HepG2 (cell line): Measurements from ENCODE around the gene TNN. TPM values are rescaled to one million over a fixed set of nuclear protein-coding genes. Genes with fewer than 3 reads are reported as not detected.

Source experiments
- DMAP1 ChIP-seq: IDR thresholded peaks from 2 replicates; pipeline ENCODE4 v1.6.1; 2016
- FOSL2 ChIP-seq: sonication (generic); formaldehyde crosslinking; IDR thresholded peaks from 2 replicates; pipeline ENCODE4 v1.4.0; 2020; ENCODE audit warnings: missing genetic modification reagents
- FOXK1 ChIP-seq: sonication (generic); formaldehyde crosslinking; IDR thresholded peaks from 2 replicates; pipeline ENCODE4 v1.4.0; 2020; ENCODE audit warnings: low read depth, missing genetic modification reagents, borderline replicate concordance
- GABPA ChIP-seq, 2 experiments: IDR thresholded peaks; 2 replicates each; pipeline ENCODE4 v1.6.1; 2011 to 2016; ENCODE audit warnings: low read depth in 2 of 2, low read length in 1 of 2, missing biosample characterization in 1 of 2, missing genetic modification characterization in 1 of 2
- HCFC1 ChIP-seq: fragments of 150-350 bp; IDR thresholded peaks from 2 replicates; pipeline ENCODE4 v1.6.1; 2014; ENCODE audit warnings: low read depth, low read length
- HNRNPL ChIP-seq: fragments of 200-400 bp; formaldehyde crosslinking; IDR thresholded peaks from 2 replicates; pipeline ENCODE4 v1.6.1; 2017; ENCODE audit warnings: mild to moderate bottlenecking, low read depth, low read length
- IRF2 ChIP-seq: IDR thresholded peaks from 2 replicates; pipeline ENCODE4 v1.6.1; 2018; ENCODE audit warnings: missing genetic modification reagents, missing compliant biosample characterization
- KLF15 ChIP-seq: sonication (generic); formaldehyde crosslinking; IDR thresholded peaks from 2 replicates; pipeline ENCODE4 v1.8.1; 2023; ENCODE audit warnings: borderline replicate concordance, mild to moderate bottlenecking, inconsistent platforms, missing genetic modification reagents, mixed read lengths
- KMT2B ChIP-seq: IDR thresholded peaks from 2 replicates; pipeline ENCODE4 v1.6.1; 2016; ENCODE audit warnings: missing genetic modification reagents, missing compliant biosample characterization
- MEF2D ChIP-seq: sonication (generic); formaldehyde crosslinking; IDR thresholded peaks from 2 replicates; pipeline ENCODE4 v1.5.1; 2020; ENCODE audit warnings: mild to moderate bottlenecking, missing genetic modification reagents
- MTF1 ChIP-seq: sonication (generic); formaldehyde crosslinking; IDR thresholded peaks from 2 replicates; pipeline ENCODE4 v1.5.0; 2020; ENCODE audit warnings: missing genetic modification reagents
- NR2C2 ChIP-seq: sonication (generic); formaldehyde crosslinking; IDR thresholded peaks from 2 replicates; pipeline ENCODE4 v1.4.0; 2020; ENCODE audit warnings: missing genetic modification reagents, mild to moderate bottlenecking, moderate library complexity, borderline replicate concordance
- NR2F6 ChIP-seq, 2 experiments: IDR thresholded peaks; 2 replicates each; pipeline ENCODE4 v1.6.1; 2016; ENCODE audit warnings: antibody characterized with exemption in 1 of 2, mild to moderate bottlenecking in 1 of 2
- PATZ1 ChIP-seq: sonication (generic); formaldehyde crosslinking; IDR thresholded peaks from 2 replicates; pipeline ENCODE4 v1.4.0; 2020; ENCODE audit warnings: missing genetic modification reagents
- PBX3 ChIP-seq: sonication (generic); formaldehyde crosslinking; IDR thresholded peaks from 2 replicates; pipeline ENCODE4 v1.8.1; 2023; ENCODE audit warnings: missing genetic modification reagents, inconsistent platforms, borderline replicate concordance
- POLR2G ChIP-seq: fragments of 200-400 bp; formaldehyde crosslinking; IDR thresholded peaks from 2 replicates; pipeline ENCODE4 v1.6.1; 2018; ENCODE audit warnings: mild to moderate bottlenecking, low read depth, low read length, moderate library complexity
- SIX4 ChIP-seq: sonication (generic); formaldehyde crosslinking; IDR thresholded peaks from 2 replicates; pipeline ENCODE4 v1.4.0; 2020; ENCODE audit warnings: missing genetic modification reagents
- SP4 ChIP-seq: sonication (generic); formaldehyde crosslinking; IDR thresholded peaks from 2 replicates; pipeline ENCODE4 v1.8.1; 2023; ENCODE audit warnings: mild to moderate bottlenecking, missing genetic modification reagents
- ZFP62 ChIP-seq: sonication (generic); formaldehyde crosslinking; IDR thresholded peaks from 2 replicates; pipeline ENCODE4 v1.4.0; 2020; ENCODE audit warnings: missing genetic modification reagents
- ZNF136 ChIP-seq: sonication (generic); formaldehyde crosslinking; IDR thresholded peaks from 2 replicates; pipeline ENCODE4 v1.8.1; 2022; ENCODE audit warnings: low read depth, mild to moderate bottlenecking, moderate library complexity, missing genetic modification reagents
- polyA plus RNA-seq, 8 experiments: library from polyadenylated mRNA; depleted of rRNA in 3 of 8; stranded (reverse) in 7 of 8; unstranded in 1 of 8; fragments of >200 nt; fragmentation: Illumina TruSeq in 4 of 8; extraction: Trizol in 4 of 8; gene quantifications; 2 replicates each; pipeline versions ENCODE4 v1.2.1 to v1.2.3, GENCODE V29; 2011 to 2016; ENCODE audit warnings: low read depth in 4 of 8, missing spikeins in 1 of 8, mixed read lengths in 1 of 8; ENCODE audit not compliant: insufficient read depth in 1 of 8
- total RNA-seq, 5 experiments: library from RNA; depleted of rRNA; stranded (reverse); fragments of >200 nt; fragmentation: Illumina TruSeq; extraction: Trizol; gene quantifications; 2 replicates each; pipeline ENCODE4 v1.2.3, GENCODE V29; 2016; ENCODE audit warnings: low read depth in 1 of 5
- TF ChIP-seq, protein P1 (sequence below): sonication (generic); formaldehyde crosslinking; IDR thresholded peaks from 2 replicates; pipeline ENCODE4 v1.4.0; 2020; ENCODE audit warnings: missing genetic modification reagents, low read depth, mild to moderate bottlenecking, borderline replicate concordance
- TF ChIP-seq, protein P2 (sequence below): sonication (generic); formaldehyde crosslinking; IDR thresholded peaks from 2 replicates; pipeline ENCODE4 v1.4.0; 2020; ENCODE audit warnings: missing genetic modification reagents

Gene TNN
- total and polyA plus RNA-seq, 2 of the 13 experiments (the other 11 are each of a cell fraction or from before 2014, with no cell fraction given): not detected

- TF ChIP-seq, protein P1, sequence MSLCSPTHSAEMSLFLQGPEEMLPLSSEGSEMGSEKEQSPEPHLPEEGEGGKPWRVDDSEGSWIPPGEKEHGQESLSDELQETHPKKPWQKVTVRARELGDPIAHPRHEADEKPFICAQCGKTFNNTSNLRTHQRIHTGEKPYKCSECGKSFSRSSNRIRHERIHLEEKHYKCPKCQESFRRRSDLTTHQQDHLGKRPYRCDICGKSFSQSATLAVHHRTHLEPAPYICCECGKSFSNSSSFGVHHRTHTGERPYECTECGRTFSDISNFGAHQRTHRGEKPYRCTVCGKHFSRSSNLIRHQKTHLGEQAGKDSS (CRISPR knock-in tag): no peak
- TF ChIP-seq SIX4 (CRISPR knock-in tag) (0 out of 2 replicates have a peak, but pooled peaks have one; percentile 32), GABPA (IDR thresholded peaks at IDR 0.05; ENCODE audit: low read depth, low read length) (no peak), GABPA (CRISPR knock-in tag; IDR thresholded peaks at IDR 0.05; ENCODE audit: low read depth) (peak; percentile 53), KMT2B (CRISPR knock-in tag) (peak; percentile 97), POLR2G (peak; percentile 94), PBX3 (0 out of 2 replicates have a peak, but pooled peaks have one; percentile 45), NR2F6 (IDR thresholded peaks at IDR 0.05) (0 out of 2 replicates have a peak, but pooled peaks have one; percentile 6), NR2F6 (CRISPR knock-in tag; IDR thresholded peaks at IDR 0.05) (peak; percentile 54; the same call in 1 of the 2 replicates), KLF15 (CRISPR knock-in tag) (0 out of 2 replicates have a peak, but pooled peaks have one; percentile 37), ZNF136 (peak; percentile 33; the same call in 1 of the 2 replicates), ZFP62 (no peak), HCFC1 (peak; percentile 68), SP4 (CRISPR knock-in tag) (peak; percentile 93), HNRNPL (0 out of 2 replicates have a peak, but pooled peaks have one; percentile 20), MTF1 (CRISPR knock-in tag) (0 out of 2 replicates have a peak, but pooled peaks have one; percentile 55), DMAP1 (CRISPR knock-in tag) (peak; percentile 85), NR2C2 (CRISPR knock-in tag) (peak; percentile 28), PATZ1 (no peak; the same call in 1 of the 2 replicates), IRF2 (CRISPR knock-in tag) (peak; percentile 90; the same call in 1 of the 2 replicates), FOSL2 (CRISPR knock-in tag) (peak; percentile 56; the same call in 1 of the 2 replicates), MEF2D (CRISPR knock-in tag) (no peak; the same call in 1 of the 2 replicates), FOXK1 (CRISPR knock-in tag) (peak; percentile 89; the same call in 1 of the 2 replicates)
- TF ChIP-seq, protein P2, sequence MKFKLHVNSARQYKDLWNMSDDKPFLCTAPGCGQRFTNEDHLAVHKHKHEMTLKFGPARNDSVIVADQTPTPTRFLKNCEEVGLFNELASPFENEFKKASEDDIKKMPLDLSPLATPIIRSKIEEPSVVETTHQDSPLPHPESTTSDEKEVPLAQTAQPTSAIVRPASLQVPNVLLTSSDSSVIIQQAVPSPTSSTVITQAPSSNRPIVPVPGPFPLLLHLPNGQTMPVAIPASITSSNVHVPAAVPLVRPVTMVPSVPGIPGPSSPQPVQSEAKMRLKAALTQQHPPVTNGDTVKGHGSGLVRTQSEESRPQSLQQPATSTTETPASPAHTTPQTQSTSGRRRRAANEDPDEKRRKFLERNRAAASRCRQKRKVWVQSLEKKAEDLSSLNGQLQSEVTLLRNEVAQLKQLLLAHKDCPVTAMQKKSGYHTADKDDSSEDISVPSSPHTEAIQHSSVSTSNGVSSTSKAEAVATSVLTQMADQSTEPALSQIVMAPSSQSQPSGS (CRISPR knock-in tag): peak; percentile 71; the same call in 1 of the 2 replicates
Observed at GRCh38 chr1:175023043-175023921, 44.4 kb upstream of the TNN start, which contains the start of gene MRPS14 (continued).
